ENCODE data around the gene ADAM23.

ADAM23 gene

DNA sequence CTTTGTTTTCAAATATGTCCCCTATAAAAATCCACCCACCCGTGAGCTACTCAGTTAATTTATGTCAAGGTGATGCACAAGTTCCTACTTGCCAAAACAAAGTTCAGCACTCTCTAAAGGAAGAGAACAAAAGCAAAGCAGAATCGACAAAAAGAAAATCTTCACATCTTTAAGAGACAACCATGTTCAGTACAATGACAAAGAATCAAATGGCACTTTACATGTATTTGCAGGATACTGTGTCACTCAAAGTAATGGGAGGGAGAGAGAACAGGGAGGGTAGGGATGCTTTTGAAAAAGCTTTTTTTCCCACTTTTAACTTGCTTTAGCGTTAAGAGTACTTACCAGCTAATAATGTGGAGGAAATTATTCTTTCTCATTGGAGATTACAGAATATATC lies 159.9 kb downstream of the ADAM23 start:
- TF ChIP-seq CTCF (conservative IDR thresholded peaks at IDR 0.05; ENCODE audit: low read depth, low read length), result no peak
- no peak for DNase-seq (ENCODE audit: low read depth)
- H3K4me3 ChIP-seq (ENCODE audit: low read depth, low read length), result no peak overlapping the region

GRCh38 chr2:206610451-206610850 lies 167.1 kb downstream of the ADAM23 start:
- DNase-seq (ENCODE audit: low read depth), result no peak
- no peak overlapping the region for H3K4me3 ChIP-seq (ENCODE audit: low read depth, low read length)
- no peak for TF ChIP-seq CTCF (conservative IDR thresholded peaks at IDR 0.05; ENCODE audit: low read depth, low read length)

DNA sequence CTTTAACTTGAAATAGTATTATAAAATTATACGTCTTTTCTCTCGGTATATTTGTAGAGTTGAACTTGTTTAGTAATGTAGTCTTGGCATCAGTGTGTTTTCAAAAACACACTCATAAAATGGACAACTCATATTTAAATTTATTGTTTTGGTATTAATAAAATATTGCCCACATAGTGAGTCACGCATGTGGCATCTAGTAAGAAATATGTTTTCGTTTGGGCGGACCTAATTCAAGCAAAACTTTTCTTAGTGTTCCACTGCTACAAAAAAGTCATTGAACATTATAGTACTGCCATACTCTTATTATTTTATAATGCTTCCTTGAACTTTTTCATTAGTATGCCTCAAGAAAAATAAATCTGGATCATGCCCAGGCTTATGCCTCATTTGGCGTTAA lies 167.9 kb downstream of the ADAM23 start:
- no peak overlapping the region for H3K4me3 ChIP-seq (ENCODE audit: low read depth, low read length)
- no peak for TF ChIP-seq CTCF (conservative IDR thresholded peaks at IDR 0.05; ENCODE audit: low read depth, low read length)
- DNase-seq (ENCODE audit: low read depth), result no peak

DNA sequence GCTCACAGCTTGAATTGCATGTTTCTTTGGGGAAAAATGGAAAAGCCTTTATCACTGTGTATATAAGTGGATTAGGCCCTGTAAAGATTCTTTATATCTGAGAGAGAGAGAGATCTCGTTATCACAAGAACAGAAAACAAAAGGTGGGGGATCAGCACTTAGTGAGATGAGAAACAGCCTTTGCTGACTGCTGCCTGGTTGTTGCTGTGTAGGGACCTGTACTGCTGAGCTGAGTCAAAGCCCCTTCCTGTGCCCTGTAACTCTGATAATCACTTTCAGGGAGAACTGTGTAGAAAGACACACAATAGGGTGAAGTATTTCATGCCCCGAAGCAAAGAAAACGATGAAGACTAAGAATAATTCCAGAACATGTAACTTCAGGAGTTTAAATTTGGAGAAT lies 168.4 kb downstream of the ADAM23 start:
- TF ChIP-seq CTCF (conservative IDR thresholded peaks at IDR 0.05; ENCODE audit: low read depth, low read length), result no peak
- DNase-seq (ENCODE audit: low read depth), result no peak
- no peak overlapping the region for H3K4me3 ChIP-seq (ENCODE audit: low read depth, low read length)

- TF ChIP-seq CTCF (conservative IDR thresholded peaks at IDR 0.05; ENCODE audit: low read depth, low read length), result no peak
- H3K4me3 ChIP-seq (ENCODE audit: low read depth, low read length), result no peak overlapping the region
- peak; percentile 53 for DNase-seq (ENCODE audit: low read depth)
Measured at GRCh38 chr2:206614811-206615210, 171.5 kb downstream of the ADAM23 start.

- no peak for DNase-seq (ENCODE audit: low read depth)
- TF ChIP-seq CTCF (conservative IDR thresholded peaks at IDR 0.05; ENCODE audit: low read depth, low read length), result no peak
- no peak overlapping the region for H3K4me3 ChIP-seq (ENCODE audit: low read depth, low read length)
Measured at GRCh38 chr2:206615417-206616089, 172.2 kb downstream of the ADAM23 start.

DNA sequence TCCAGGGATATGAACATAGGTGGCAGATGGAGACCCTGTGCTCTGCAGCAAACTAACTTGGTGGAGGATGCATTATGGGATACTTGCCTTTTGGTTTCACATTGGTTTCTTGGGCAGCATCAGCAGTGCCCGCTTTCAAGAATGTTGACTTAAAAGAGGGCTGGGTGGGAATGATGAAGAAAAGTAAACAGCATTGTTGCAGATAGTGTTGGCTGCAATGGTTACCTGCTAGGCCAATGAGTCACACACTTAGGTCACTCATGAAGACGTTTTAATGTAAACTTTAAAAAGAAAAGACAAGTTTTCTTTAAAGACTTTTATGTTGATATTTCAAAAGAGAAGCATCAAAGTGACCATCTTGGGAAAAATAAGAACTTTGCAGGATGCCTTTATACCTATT lies 172.8 kb downstream of the ADAM23 start:
- no peak for DNase-seq (ENCODE audit: low read depth)
- no peak overlapping the region for H3K4me3 ChIP-seq (ENCODE audit: low read depth, low read length)
- no peak for TF ChIP-seq CTCF (conservative IDR thresholded peaks at IDR 0.05; ENCODE audit: low read depth, low read length)
